NCI-H345 (cell line): ENCODE measurements around the gene DACH1.

Source experiments
- DNase-seq: peaks from one replicate; lab custom pipeline; 2025; lab: John Stamatoyannopoulos, UW

Gene DACH1

DNA sequence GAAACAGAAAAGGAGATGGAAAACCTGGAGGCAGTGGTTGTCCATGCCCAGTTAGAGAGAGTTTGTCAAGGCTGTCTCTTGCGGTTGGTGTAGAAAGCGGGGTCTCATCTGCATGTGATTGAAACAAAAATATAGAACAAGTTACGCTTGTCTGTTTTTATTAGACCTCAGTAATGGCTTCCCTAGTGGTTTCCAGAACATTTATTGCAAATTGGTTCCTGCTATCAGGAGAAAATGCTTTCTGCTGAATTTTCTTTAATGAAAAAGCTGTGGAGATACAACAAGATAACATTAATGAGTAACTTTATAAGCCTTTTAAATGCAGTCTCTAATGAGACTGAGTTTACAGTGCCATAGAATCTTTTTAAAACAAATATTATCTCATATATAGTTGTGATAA lies 378.0 kb downstream of the DACH1 start:
- DNase-seq, result no peak

DNA sequence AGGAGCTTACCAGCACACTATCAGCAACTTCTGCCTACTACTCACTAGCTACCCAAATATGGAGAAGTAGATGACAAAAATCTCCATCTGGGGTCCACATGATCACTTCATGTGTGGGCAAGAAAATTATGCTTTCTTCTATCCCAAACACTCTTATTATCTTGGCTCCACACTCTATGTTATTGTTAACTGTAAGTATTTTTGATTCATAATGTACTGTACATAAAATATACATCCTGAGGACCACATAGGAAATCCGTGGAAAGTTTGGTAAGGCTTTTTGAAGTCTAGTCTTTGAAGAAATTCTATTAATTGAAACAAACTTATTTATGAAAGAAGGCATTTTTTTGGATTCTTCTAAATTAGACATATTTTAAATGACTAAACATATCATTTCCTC lies 378.8 kb downstream of the DACH1 start:
- DNase-seq, result no peak

DNA sequence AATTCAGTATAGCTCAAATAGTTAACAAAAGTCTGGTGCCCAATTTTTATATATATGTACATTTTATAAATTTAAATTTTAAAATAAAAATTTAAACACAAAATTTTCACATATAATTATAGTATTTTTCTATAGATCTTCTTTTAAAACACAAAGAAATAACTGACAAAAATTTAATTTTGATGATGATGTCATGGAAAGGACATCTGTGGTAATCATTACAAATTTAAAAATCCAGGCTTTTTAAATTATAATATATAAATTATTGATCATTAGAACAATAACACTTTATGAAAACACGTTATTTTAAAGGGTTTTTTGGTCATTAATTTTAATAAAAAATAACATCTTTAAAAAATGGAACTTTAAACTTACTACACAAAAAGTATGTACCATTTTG lies 381.1 kb downstream of the DACH1 start:
- no peak for DNase-seq

DNA sequence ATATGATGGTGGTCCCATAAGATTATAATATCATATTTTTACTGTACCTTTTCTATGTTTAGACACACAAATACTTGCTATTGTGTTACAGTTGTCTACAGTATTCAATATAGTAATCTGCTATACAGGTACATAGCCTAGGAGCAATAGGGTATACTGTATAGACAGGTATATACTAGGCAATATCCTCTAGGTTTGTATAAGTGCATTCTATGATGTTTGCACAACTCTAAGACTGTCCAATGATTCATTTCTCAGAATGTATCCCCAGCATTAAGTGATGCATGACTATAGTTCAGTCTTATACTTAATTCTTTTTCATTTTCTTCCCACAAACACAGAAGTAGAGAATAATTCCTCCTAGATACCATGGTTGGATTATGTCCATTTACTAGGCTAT lies 383.3 kb downstream of the DACH1 start:
- DNase-seq, result no peak

DNA sequence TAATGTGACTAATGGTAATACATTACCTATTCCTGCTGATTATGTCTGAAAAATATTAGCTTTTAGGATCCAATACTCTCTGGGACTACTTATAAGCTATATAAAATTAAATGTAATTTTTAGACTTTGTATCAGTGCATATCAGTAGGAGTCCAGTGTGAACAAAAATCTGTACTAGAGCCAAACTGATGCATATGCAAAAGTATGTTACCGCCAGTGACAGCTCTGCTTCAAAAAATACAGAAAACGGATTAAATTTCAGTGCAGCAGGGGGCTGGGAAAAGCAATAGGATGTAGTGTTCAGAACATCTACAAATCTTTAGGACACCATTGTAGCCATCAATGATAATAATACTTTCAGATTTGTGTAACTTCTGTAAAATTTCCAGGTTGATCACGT lies 385.5 kb downstream of the DACH1 start:
- DNase-seq, result no peak

DNA sequence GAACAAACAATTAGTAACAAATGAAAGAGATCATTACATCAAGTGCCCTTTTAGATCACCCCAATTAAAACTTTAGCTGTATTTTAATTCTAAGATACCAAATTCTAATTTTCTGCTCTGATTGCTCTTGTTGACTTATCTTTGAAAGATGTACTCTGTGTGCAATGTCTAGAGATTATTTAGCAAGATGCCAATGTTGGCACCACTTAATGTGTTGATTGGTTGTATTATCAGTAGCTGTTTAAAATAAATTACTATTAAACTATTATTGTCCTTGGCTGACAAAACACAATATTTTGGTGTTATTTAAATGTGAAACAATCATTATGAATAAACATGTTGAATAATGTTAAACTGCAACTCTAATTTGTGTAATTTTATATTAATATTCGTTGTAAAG lies 386.0 kb downstream of the DACH1 start:
- DNase-seq, result no peak

DNA sequence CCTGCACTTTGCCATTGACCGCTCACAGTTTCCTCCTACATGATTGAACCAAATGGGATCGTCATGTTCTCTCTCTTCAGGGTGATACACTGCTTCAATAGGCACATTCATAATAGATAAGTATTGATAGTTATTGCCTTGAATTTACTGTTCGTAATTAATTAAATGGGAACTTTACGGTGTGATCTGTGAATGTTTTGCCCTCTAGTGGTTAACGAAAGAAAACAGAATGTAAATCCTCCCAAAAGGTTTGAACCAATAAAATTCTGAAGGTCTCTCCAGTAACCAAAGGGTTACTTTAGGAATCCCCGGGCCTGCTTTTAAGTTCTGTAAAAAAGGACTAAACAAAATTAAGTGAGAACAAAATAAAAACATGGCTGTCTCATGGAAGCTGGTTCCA lies 389.3 kb downstream of the DACH1 start:
- no peak for DNase-seq

DNA sequence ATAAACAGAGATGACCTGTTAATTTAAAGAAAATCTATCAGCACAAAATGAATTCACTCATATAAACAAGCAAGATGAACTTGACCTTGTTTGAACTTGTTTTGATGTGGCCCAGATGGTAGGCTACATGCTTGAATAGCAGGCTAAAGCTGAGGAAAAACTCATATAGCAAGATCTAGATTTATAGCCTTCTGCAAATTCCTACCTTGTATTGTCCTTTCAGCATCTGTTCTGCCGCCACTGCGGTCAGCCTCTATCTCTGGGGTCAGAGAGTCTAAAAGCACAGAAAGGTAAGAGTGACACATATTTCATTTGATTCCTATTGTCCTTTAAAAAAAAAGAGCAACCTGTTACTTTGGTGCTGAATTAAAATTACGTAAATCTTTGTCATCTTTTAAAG lies 392.1 kb downstream of the DACH1 start:
- DNase-seq, result no peak

DNA sequence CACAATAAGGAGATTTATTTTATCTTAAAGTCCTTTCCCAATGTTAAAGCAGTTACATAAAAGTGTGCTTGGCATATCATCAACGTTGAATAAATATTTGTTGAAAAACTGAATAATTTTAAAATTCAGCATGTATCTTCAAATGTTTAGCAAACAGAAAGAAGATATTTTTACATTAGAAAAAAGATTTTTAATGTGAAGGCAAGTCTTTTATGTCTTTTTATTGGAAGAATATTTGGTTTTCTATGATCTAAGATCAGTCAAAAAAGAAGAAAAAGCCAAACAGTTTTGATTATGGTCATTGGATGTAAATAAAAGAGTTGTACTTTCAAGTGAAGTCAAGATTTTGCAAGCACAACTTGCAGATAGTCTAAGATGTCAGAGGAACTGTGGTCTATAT lies 397.4 kb downstream of the DACH1 start:
- DNase-seq, result no peak

DNA sequence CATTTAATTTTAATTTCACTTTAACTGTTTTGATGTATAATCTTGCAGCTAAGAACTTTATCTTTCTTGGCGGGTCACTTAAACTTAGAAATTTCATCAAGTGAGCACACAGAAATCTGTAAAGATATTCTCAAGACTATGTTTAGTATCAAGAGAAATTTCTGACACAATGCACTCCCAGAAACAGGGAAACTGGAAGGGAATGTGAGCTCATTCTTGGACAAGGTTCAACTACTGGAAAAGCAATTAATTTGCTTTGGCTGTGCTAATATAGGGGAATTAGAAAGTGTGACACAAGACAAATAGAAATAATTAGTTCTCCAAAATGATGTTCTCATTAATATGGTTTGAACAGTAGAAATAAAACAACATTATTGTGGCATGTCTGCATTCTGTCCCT lies 402.3 kb downstream of the DACH1 start:
- DNase-seq, result no peak

DNA sequence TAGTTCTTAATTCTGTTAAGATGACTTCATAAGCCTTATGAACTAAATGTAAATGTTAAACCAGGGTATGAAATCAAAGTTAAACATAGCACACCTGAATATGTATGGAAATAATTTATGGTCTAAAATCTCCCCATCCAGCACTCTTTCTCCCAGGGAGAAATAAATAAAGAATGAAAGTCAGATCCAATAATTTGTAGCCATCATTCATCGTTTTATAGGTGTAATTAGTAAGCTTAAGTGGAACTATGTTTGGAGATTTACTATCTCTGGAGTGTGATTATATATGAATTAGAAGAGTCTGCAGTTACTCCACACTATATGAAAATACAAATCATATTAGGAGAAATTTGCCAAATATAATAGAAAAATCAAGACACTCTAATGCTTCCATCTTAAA lies 405.1 kb downstream of the DACH1 start:
- no peak for DNase-seq

DNA sequence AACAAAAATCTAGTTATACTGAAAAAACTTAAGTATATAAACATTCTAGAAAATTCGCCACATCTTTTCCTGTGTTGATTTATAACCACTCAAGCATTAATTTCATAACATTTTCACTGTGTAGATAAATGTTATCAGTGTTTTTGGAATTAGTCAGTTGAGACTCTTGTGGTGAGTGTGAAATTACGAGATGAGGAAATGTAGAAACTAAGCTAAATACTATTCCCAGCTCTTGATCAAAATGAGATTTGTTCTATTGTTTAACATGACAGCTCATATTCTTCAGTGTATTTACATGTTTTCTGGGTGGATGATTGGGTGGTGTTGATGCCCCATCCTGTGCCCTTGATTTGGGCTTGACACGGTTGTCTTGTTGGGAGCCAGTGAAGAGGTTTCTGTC lies 406.8 kb downstream of the DACH1 start:
- DNase-seq, result no peak

DNA sequence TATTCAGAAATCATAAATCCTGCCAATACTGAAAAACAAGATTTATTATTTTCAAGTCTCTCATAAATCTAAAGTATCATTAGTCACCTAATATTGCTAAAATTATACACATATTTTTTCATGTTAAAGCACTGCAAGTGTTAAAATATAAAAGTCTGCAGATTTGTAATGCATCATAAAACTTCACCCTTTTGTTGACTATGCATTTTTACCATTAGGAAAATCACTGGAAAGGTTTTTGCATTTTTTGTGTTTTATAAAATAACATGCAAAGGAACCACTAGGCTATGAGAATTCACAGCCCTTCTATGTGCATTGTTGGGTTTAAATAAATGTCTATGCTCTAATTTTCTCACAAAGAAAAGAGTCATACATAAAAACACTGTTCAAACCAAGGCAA lies 407.3 kb downstream of the DACH1 start:
- no peak for DNase-seq

DNA sequence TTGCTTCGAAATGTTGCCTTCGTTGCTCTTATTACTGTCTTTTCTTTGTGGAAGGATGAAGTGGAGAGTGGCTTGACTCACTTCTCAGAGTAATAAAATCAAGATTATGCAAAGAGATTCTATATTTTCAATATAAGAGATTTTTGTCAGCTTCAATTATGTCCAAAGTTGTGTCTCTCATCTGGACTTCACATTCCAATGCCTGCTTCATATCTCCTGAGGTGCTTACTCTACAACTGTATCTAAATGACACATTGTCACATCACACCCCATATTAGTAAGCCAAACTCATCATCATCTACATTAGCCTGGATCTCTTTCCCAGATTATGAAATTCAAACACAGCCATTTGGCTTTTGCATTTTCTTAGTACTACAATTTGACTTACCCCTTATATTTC lies 409.4 kb downstream of the DACH1 start:
- no peak for DNase-seq

DNA sequence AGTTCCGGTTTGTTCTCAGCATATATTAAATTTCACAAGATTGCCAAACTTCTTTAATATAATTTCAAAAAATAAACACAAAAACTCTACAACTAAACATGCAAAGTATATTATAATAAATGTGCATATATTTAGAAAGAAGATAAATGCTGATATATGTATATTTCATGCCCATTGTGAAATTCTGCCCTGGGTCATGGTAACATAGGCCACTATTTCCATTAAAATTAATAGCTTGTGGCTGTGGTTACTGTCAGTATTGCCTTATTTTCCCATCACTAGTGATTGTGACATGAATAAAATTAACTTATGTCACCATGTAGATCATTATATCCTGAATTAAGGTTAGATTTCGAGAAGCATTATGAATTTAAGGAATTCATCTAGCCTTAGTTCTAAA lies 410.9 kb downstream of the DACH1 start:
- DNase-seq, result no peak

DNA sequence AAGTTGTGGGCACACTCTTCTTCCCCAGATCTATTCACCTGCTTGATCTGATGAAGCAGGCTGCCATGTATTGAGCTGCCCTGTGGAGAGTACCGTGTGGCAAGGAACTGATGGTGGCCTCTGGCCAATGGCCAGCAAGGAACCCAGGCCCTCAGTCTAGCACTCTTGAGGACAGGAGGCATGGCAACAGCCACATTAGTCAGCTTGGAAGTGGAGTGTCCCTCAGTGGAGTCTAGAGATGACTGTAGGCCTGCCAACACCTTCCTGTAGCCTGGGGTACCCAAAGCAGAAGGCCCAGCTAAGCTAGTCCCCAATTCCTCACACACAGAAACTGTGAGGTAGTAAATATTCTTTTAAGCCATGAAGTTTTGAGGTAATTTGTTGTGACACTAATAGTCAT lies 412.5 kb downstream of the DACH1 start:
- no peak for DNase-seq

DNA sequence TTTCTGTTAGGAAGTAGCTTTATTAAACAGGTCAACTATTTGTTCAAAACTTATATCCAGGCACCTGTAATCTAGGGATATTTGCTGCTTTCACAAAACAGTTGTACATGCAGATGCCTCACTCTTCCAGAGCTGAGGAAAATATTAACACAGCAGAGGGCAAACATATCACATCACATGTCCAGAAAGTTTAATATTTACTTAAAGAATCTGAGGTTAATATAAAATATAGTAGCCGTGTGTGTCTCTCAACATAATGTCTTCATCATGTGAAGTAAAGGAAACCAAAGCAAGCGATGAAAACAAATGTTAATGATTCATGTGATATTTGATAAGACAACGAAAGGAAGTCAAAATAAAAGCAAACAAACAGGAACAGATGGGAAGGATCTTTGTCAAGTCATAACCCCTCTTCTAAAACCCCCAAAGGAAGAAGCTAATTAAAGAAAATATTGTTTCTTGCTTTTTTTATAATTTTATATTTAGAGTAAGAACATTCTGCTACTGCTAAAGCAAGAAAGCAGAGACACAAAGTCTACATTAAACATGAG lies 418.8 kb downstream of the DACH1 start:
- no peak for DNase-seq

DNA sequence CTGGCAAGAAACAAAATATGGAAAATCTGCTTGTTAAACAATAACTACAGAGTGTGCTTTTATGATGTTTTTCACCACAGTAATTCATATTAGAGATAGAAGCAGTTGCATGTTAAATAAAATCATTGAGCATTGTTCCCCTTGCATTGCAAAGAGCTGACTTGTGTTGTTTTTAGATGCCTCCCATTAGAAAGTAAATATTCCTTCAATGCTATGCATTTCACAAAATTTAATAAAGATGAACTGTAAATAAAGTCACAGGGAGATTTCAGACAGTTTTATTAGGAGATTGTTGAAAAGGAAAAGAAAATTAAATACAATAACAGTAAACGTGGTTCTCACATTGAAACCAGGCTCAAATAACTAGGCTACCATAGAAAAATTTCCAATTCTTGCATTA lies 429.3 kb downstream of the DACH1 start:
- DNase-seq, result no peak

DNA sequence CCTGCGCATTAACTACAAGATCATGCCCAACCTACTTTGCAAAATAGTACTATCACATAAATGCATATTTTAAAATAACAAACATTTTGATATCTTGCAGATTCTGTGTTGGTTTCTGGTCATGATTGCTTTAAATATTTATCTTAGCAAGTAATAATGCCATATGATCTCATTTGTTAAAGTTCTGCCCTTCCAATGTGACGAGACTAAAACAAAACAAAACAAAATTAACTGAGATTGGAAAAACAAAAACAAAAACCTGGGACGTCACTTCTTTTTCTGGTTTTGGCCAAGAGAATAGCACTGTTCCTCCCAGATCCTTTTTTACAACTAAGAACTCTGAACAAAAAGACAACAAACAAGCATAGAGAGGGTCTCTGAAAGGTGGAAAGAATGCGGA lies 436.3 kb downstream of the DACH1 start:
- DNase-seq, result no peak

DNA sequence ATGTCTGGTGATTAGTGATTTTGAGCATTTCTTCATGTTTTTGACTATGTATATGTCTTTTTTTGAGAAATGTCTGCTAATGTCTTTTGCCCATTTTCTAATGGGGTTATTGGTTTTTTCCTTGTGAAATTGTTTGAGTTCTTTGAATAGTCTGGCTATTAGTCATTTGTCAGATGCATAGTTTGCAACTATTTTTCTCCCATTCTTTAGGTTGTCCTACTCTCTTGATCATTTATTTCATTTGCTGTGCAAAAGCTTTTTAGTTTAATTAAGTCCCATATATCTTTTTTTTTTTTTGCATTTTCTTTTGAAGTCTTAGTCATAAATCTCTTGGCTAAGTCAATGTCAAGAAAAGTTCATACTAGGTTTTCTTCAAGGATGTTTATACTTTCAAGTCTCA lies 449.8 kb downstream of the DACH1 start:
- no peak for DNase-seq

DNA sequence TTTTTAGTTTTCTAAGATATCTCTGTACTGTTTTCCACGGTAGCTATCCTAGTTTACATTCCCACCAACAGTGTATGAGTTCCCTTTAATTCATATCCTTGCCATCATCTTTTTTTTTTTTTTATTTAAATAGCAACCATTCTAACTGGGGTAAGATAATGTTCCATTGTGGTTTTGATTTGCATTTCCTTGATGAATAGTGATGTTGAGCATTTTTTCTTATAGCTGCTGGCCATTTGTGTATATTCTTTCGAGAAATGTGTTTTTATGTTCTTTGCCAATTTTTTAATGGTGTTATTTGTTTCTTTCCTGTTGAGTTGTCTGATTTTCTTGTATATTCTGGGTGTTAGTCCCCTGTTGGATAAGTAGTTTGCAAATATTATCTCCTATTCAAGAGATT lies 454.8 kb downstream of the DACH1 start:
- DNase-seq, result no peak

DNA sequence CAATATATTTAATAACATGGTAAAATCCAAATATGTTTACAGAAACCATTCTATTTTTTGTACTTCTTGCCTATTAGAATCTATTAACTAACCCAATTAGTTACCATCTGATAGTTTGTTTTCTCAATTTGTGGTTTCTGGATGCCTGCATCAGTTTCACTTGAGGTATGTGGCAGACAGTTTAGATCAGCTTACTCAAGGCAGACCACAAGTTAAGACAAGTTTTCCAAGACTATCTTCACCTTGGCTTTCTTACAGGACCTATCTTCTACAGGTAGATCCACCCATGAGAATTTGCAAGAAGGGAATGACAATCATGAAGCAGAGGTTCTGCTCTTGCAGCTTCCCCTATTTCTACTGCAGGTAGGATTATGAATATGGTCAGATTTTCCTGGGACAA lies 458.6 kb downstream of the DACH1 start:
- DNase-seq, result no peak

DNA sequence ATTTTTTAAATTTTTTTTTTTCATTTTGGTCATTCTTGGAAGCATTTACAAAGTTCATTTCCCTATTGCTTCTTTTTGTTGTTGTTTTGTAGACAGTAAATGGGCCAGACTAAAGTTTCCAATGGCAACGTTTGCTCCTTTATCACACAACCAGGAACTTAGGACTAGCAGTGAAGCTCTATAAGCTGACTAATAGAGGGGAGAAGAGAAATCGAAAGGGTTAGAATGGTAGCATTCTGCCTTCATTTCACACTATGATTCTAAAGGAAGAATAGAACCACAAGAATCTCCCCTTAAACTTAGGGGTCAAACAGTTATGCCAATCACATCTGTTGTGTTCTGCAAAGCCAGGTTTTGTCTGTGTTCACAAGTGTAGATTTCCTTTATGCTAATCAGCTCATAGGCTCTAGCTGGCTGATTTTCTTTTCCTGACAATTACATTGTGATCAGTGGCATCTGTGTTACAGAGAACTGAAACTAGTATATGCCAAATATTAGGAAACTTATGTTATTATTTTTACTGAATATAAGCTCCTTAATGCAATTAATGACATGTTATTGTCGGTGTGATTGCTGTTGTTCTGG lies 467.3 kb downstream of the DACH1 start:
- no peak for DNase-seq

DNA sequence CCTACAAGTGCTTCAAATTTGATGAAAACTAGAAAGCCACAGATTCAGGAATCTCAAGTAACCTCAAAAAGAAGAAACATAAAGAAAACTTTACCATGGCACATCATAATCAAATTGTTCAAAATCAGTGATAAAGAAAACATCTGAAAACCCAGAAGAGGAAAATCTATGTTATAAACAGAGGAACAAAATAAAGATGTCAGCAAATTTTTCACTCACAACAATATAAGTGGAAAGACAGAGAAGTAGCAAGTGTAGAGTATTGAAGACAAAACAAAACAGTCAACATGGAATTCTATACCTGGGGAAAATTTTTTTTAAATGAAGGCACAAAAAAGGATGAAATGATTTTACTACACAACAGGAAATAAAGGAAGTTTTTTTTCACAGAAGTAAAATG lies 470.9 kb downstream of the DACH1 start:
- DNase-seq, result no peak

DNA sequence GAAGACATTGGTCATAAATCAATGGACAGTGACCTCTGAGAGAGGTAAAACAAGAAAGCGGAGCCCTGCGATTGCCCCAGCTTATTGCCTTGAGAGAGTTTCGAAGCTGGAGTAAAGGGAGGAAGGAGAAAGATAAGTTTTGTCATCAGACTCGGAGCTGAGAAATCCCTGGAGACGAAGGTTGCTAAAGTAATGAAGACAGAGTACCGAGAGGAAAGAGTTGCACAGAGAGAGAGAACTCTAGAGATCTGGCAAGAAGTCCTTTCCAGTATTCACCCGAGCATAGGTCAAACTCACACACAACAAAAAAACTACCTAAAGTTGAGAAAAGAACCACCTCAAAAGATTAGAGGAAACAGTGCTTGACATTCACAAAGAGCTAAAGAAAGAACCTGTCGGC lies 472.0 kb downstream of the DACH1 start:
- DNase-seq, result no peak
